Activated B cell treated with CpG ODN at 0.5 μM for 24 hours (primary cell): ENCODE results near the gene RHOA. TPM values are rescaled to one million over a fixed set of nuclear protein-coding genes. Genes with fewer than 3 reads are reported as not detected.
"Not testable (repeated sequence)": the region's sequence is repeated elsewhere in the genome, so short reads cannot be mapped to it uniquely, and the experiment has no call there.

ENCODE experiments used
- ATAC-seq: fragments of 200-7000 bp; cut with Tn5 transposase; one replicate; pipeline ENCODE4 v1.10.0; 2021; ENCODE audit warnings: low read depth, mild to moderate bottlenecking, moderate library complexity
- CTCF ChIA-PET: fragments of 350-600 bp; sonication (Branson Sonifier 250); formaldehyde crosslinking; loops from one replicate; lab custom pipeline; 2021; ENCODE audit warnings: antibody characterized with exemption; lab: Charles Lee
- POLR2A ChIA-PET: fragments of 350-600 bp; sonication (Branson Sonifier 250); formaldehyde crosslinking; loops from one replicate; lab custom pipeline; 2021; ENCODE audit warnings: antibody characterized with exemption; lab: Charles Lee
- DNase-seq: peaks from one replicate; pipeline ENCODE4 v3.0.0; 2022
- H3K27ac Mint-ChIP-seq: one replicate; pipeline ENCODE4 v1.8.0; 2020; ENCODE audit warnings: mixed read lengths
- H3K27me3 Mint-ChIP-seq: one replicate; pipeline ENCODE4 v1.8.0; 2021; ENCODE audit warnings: mixed read lengths
- H3K36me3 Mint-ChIP-seq: one replicate; pipeline ENCODE4 v1.8.0; 2021; ENCODE audit warnings: low read depth, mixed read lengths
- H3K4me1 Mint-ChIP-seq: one replicate; pipeline ENCODE4 v1.8.0; 2021; ENCODE audit warnings: mixed read lengths
- H3K4me3 Mint-ChIP-seq: one replicate; pipeline ENCODE4 v1.8.0; 2020; ENCODE audit warnings: mild to moderate bottlenecking, mixed read lengths
- H3K9me3 Mint-ChIP-seq: one replicate; pipeline ENCODE4 v1.8.0; 2020; ENCODE audit warnings: mixed read lengths
- intact Hi-C: fragments of 100-400 bp; cut with micrococcal nuclease; formaldehyde crosslinking; loops from one replicate; pipeline ENCODE4 v1.15.1; 2024
- total RNA-seq: library from RNA; stranded (reverse); gene quantifications from 2 replicates; pipeline ENCODE4 v1.2.3, GENCODE V29; 2022
- TF ChIP-seq, protein P1 (sequence below): fragments of 200-600 bp; IDR thresholded peaks from one replicate; pipeline ENCODE4 v1.8.0; 2022; ENCODE audit warnings: antibody characterized with exemption, mild to moderate bottlenecking

RHOA gene
- total RNA-seq, 1 donor from 2014 or later = 399 TPM

DNA sequence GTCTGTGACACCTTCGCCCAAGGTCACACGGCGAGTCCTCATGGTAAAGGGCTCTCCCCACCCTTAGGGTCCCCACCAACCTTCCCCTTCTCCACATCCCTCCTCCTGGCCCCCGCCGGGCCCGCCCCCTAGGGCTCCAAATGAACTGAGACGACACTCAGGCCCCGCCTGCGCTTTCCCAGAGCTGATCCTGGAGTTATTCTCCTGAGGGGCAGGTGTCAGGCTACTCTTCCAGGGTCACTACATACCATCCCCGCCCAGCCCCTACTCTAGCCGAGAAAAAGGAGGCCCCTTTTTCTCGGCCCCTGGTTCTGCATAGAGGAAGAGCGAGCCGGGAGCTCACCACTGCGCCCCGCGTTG lies 72.2 kb downstream of the RHOA start:
- intact Hi-C loops = no loop called here
- ATAC-seq (no peak), DNase-seq (no peak)
- H3K27me3 Mint-ChIP-seq = no peaks in the 10 kb centered on the region
- no peaks in the 10 kb centered on the region for H3K9me3 Mint-ChIP-seq
- ChIA-PET POLR2A (interaction anchor here (0.6 to 4.4 kb wide), 40 partner anchors 10 to 1010 kb away, joined by 3 to 106 read pairs (median 6); partner anchors contain the start of genes ARIH2, C3orf62, CCDC71 and DAG1), CTCF (interaction anchor here (0.5 to 3.3 kb wide), 16 partner anchors 18 to 333 kb away, joined by 3 to 52 read pairs (median 5); partner anchors contain the start of genes DAG1, KLHDC8B and NICN1)
- H3K36me3 Mint-ChIP-seq = peaks cover 25% of the 10 kb centered on the region
- TF ChIP-seq, protein P1, sequence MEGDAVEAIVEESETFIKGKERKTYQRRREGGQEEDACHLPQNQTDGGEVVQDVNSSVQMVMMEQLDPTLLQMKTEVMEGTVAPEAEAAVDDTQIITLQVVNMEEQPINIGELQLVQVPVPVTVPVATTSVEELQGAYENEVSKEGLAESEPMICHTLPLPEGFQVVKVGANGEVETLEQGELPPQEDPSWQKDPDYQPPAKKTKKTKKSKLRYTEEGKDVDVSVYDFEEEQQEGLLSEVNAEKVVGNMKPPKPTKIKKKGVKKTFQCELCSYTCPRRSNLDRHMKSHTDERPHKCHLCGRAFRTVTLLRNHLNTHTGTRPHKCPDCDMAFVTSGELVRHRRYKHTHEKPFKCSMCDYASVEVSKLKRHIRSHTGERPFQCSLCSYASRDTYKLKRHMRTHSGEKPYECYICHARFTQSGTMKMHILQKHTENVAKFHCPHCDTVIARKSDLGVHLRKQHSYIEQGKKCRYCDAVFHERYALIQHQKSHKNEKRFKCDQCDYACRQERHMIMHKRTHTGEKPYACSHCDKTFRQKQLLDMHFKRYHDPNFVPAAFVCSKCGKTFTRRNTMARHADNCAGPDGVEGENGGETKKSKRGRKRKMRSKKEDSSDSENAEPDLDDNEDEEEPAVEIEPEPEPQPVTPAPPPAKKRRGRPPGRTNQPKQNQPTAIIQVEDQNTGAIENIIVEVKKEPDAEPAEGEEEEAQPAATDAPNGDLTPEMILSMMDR = no peak
- peak overlapping the region; percentile 99 for H3K27ac Mint-ChIP-seq
- H3K4me3 Mint-ChIP-seq = peak overlapping the region; percentile 95
- H3K4me1 Mint-ChIP-seq = peaks cover 58% of the 10 kb centered on the region

DNA sequence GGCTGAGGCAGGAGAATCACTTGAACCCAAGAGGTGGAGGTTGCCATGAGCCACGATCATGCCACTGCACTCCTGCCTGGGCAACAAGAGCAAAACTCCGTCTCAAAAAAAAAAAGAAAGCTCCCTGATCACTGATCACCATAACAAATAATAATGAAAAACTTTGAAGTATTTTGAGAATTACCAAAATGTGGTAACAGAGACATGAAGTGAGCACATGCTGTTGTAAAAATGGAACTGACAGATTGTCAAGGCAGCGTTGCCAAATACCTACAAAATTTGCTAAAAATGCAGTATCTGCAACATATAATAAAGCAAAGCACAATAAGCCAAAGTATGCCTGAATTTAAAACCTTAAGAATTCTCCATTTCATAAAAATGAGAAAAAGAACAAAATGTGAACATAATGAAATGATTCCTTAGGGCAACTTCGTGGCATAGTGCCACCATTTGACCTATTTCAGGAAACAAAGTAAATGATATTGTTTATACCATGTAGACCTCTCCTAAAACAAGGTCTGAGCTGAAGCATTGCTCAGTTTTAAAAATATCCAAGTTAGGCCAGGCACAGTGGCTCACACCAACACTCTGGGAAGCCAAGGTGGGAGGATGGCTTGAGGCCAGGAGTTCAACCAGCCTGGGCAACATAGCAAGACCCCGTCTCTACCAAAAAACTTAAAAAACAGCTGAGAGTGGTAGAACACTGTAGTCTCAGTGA lies 77.7 kb downstream of the RHOA start:
- POLR2A ChIA-PET = interaction anchor here (1.0 to 1.1 kb wide), 2 partner anchors 11 to 96 kb away, joined by 3 read pairs; partner anchors contain the start of gene NICN1
- ATAC-seq (no peak), DNase-seq (no peak)
- Mint-ChIP-seq H3K9me3 (no peaks in the 10 kb centered on the region), H3K36me3 (peaks cover 67% of the 10 kb centered on the region), H3K27ac (no peak overlapping the region), H3K4me1 (peaks cover 12% of the 10 kb centered on the region), H3K4me3 (no peak overlapping the region), H3K27me3 (no peaks in the 10 kb centered on the region)
- intact Hi-C loops = no loop called here
- TF ChIP-seq, protein P1 = no peak
- CTCF ChIA-PET = no interaction called here

DNA sequence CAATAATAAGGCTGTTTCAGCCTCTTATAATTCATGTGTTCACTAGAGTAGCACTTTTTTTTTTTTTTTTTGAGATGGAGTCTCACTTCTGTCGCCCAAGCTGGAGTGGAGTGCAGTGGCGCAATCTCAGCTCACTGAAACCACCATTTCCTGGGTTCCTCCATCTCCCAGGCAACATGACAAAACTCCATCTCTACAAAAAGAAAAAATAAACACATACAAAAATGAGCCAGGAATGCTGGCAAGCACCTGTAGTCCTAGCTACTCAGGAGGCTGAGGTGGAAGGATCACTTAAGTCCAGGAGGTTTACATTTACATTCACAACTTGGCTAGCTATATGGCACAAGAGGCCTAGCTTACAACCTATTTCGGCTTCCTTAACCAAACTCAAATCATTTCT lies 78.7 kb downstream of the RHOA start:
- Mint-ChIP-seq H3K27me3 (no peaks in the 10 kb centered on the region), H3K4me1 (peaks cover 2% of the 10 kb centered on the region), H3K36me3 (peaks cover 70% of the 10 kb centered on the region), H3K9me3 (no peaks in the 10 kb centered on the region), H3K4me3 (no peak overlapping the region), H3K27ac (no peak overlapping the region)
- no peak for ATAC-seq
- CTCF ChIA-PET = no interaction called here
- TF ChIP-seq, protein P1 = no peak
- intact Hi-C loops = no loop called here
- DNase-seq = no peak
- POLR2A ChIA-PET = interaction anchor here (0.6 to 0.7 kb wide), 2 partner anchors 12 kb away, joined by 4 to 7 read pairs; no protein-coding TSS in a partner anchor

DNA sequence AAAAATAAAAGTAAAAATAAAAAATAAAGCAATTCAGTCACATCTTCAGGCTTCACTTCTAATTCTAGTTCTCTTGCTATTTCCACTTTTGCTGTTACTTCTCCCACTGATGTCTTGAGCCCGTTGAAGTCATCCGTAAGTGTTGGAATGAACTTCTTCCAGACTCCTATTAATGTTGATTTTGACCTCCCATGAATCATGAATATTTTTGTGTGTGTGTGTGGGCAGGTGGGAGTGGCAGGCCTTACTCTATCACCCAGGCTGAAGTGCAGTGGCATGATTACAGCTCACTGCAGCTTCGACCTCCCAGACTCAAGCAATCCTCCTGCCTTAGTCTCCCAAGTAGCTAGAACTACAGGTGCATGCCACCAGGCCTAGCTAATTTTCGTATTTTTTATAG lies 82.6 kb downstream of the RHOA start:
- DNase-seq (no peak), ATAC-seq (no peak)
- ChIA-PET CTCF (no interaction called here), POLR2A (no interaction called here)
- H3K27me3 Mint-ChIP-seq = no peaks in the 10 kb centered on the region
- H3K36me3 Mint-ChIP-seq = peaks cover 84% of the 10 kb centered on the region
- H3K4me3 Mint-ChIP-seq = no peak overlapping the region
- TF ChIP-seq, protein P1 = no peak
- H3K27ac Mint-ChIP-seq = no peak overlapping the region
- no peaks in the 10 kb centered on the region for H3K4me1 Mint-ChIP-seq
- no peaks in the 10 kb centered on the region for H3K9me3 Mint-ChIP-seq
- intact Hi-C loops = no loop called here

DNA sequence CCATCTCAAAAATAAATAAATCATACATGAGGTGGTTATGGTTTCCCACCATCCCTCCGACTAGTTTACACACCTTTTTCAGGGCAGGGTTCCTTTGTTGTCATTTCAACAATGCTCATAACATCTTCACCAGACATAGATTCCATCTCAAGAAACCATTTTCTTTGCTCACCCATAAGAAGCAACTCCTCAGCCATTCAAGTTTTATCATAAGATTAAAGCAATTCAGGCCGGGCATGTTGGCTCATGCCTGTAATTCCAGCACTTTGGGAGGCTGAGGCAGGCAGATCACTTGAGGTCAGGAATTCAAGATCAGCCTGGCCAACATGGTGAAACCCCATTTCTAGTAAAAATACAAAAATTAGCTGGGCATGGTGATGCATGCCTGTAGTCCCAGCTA lies 83.4 kb downstream of the RHOA start:
- peaks cover 84% of the 10 kb centered on the region for H3K36me3 Mint-ChIP-seq
- POLR2A ChIA-PET, H3K4me3 Mint-ChIP-seq, DNase-seq, H3K9me3 Mint-ChIP-seq, H3K27ac Mint-ChIP-seq, H3K4me1 Mint-ChIP-seq, H3K27me3 Mint-ChIP-seq, CTCF ChIA-PET, ATAC-seq, intact Hi-C loops: not testable (repeated sequence)
